Cerebellar nuclear complex (tissue), 1 donor: Measurements from ENCODE around the gene CELSR3.
A peak's percentile ranks its signal among the peaks of the same experiment; 100 is the strongest.

Source experiments
- DNase-seq, 2 experiments: peaks; one replicate each; lab custom pipeline; 2025; lab: John Stamatoyannopoulos, UW

Gene CELSR3

DNA sequence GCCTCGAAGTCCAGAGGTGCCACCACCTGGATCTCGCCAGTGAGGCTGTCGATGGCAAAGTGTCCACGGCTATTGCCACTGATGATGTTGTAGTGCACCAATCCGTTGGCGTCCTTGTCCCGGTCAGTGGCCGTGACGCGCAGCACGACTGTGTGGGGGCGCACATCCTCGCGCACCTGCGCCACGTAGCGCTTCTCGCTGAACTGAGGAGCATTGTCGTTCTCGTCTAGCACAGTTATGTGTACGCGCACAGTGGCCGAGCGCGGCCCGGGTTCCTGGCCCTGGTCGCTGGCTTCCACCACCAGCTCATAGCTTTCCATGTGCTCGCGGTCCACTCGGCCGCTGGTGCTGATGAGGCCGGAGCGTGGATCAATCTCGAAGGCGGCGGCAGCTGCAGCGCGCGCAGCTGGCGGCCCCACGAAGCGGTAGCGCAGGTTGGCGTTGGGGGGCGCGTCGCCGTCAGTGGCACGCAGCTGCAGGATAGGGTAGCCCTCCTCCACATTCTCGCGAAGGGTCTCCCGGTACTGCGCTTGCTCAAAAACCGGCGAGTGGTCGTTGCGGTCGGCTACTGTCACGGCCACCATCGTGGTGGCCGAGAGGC, 1.8 kb downstream of the CELSR3 start:
- DNase-seq, result no peak

- DNase-seq, result no peak
These were observed 5.8 kb downstream of the CELSR3 start for GRCh38 chr3:48656841-48657281.

GRCh38 chr3:48656061-48656840, 6.4 kb downstream of the CELSR3 start:
- DNase-seq, result no peak

GRCh38 chr3:48655606-48656005, 7.1 kb downstream of the CELSR3 start:
- DNase-seq, result no peak

- DNase-seq, result no peak
These were observed 7.6 kb downstream of the CELSR3 start for GRCh38 chr3:48655063-48655462.

GRCh38 chr3:48652923-48653715, 9.6 kb downstream of the CELSR3 start:
- DNase-seq, result no peak

- DNase-seq, result no peak
These were observed 10.9 kb downstream of the CELSR3 start for GRCh38 chr3:48651771-48652170.

DNA sequence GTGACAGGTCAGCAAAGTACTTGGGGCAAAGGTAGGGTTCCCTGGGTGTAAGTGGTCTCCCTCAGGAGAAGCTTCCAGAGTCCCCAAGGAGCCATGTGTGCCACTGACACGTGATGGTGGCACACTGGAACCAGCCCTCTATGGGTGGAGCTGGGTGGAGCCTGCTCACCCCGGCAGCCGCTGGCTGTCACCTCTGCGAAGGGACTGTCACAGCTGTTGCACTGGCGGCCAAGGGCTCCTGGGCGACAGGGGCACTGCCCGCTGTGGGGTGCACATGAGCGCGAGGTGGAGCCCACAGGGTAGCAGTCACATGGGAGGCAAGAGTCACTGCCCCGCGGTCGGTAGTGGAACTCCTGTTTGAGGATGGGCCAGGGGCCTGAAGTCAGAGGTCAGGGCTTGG, 12.0 kb downstream of the CELSR3 start:
- no peak for DNase-seq

GRCh38 chr3:48648188-48648850, 14.4 kb downstream of the CELSR3 start:
- no peak for DNase-seq

DNA sequence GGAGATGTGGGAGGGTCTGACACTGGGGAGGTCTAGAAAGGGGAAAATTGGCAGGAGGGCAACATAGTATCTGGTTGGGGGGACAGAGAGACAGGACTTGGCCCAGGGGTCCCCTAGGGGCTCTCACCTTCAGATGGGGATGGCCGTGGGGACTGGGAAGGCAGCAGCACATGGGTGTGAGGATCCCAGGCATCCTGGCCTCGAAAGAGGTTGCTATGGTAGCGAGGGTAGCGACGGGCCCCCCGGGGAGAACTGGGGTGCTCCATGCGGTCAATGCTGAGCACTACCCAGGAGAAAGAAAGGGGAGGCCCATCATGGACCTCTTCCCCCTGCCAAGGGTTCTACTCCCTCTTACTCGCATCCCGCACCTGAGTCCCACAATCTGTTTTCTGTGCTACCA, 15.0 kb downstream of the CELSR3 start:
- no peak for DNase-seq

GRCh38 chr3:48644898-48645760, 17.6 kb downstream of the CELSR3 start:
- DNase-seq, result no peak

DNA sequence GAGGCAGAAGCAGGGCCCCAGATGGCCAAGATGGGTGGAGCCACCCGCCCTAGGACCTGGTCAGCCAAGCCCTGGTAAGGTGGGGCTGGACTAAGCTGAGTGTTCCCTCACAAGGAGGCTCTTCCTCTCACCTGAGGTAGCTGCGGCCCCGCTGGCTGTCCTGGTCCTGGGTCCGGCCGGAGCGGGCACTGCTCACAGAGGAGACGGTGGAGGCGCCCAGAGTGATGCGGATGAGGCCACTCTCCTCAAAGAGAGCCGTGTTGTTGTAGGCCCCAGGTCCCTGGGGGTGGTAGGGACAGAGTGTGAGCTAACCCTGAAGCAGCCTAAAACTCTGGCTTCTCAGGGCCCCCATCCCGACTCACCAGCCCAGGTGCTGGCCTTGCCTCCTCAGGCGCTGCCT, 20.1 kb downstream of the CELSR3 start:
- DNase-seq, result no peak

DNA sequence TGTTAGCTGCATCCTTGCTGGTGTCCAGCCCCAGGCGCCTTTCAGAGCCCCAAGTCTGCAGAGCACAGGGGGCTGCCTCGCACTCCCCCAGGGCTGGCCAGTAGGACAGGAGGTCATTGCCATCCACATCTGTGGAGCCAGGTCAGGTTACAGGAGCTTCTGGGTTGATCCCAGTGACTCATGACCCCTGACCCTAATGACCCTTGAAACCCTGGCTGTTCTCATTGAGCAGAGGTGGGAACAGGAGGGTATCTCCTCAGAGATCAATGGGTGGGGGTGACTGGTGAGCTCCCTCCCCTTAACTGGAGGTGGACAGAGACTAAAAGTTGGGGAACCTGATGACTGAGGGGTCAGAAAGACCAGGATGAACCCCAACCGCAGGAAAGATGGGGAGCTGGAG, 21.3 kb downstream of the CELSR3 start:
- no peak for DNase-seq

- no peak for DNase-seq
These were observed 22.6 kb downstream of the CELSR3 start for GRCh38 chr3:48639944-48640606.

DNA sequence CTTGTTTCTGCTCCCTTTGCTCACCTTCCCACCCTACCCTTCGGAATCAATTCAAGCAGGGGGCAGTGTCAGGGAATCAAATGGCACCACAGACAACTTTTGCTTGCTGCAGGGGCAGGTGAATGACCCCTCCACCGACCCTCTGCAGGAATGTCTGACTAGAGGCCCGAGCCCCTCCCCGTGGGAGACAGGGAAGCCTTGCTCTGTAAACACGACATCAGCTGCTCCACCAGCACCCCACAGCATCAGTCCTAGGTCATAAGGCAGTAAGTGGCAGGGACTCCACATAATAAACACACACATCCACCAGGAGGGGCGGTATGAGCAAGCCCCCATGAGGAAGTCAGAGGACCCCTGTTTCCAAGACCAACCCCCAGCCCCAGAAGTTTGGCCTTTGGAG, 25.4 kb downstream of the CELSR3 start:
- no peak for DNase-seq

- no peak for DNase-seq
These were observed 26.5 kb downstream of the CELSR3 start for GRCh38 chr3:48636149-48636655.

- DNase-seq, result peak; percentile 51 to 86
These were observed 27.3 kb downstream of the CELSR3 start, which contains the start of gene SLC26A6 for GRCh38 chr3:48635222-48636021. Gene SLC26A6 (minus strand): TSS chr3:48635461. CDS start chr3:48635393, 68 bp downstream.

DNA sequence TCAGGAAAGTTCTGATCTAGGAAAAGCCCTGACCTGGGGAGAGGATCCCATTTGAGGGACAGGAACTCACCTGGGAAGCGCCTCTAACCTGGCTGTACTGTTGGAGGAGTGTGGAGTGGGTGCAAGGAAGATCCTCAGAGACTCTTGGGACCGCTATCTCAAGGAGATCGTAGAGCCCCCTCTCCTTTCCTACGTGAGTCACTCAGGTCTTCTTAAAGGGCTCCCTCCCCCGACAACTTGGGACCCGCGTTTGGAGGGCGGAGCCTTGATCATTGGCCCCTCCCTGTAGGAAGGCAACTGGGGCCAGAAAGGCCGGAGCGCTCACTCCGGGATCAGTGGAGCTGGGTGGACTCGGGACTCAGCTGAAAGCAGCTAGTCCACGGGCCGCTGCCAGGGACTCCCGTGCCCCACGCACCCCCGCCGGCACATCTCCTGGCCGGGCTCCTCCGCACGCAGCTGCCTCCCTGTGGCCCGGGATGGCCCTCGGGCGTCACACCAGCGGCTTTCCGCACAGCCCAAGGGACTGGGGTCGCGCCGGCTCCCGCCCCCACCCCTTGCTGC, 27.9 kb downstream of the CELSR3 start:
- DNase-seq, result no peak

DNA sequence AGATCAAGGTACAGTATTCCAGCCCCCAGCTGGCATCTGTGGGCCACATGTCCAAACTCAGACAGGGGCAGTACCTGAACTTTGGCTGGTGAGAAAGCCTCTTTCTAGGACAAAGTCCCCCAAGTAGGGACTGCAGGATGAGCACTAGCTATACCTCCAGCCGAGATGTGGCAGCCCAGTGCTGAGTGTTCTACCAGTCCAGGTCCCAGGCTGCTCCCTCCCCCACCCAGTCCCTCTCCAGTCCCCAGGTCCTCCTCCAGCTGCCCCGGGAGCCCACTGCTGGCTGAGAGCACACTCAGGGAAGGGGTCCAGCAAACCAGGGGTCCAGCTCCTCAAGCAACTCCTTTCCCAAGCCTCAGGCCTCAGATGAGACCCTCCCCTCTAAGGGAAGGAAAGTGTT, 28.9 kb downstream of the CELSR3 start:
- DNase-seq, result no peak
